ENCODE data around the gene CIAO3. TPM values are rescaled to one million over a fixed set of nuclear protein-coding genes. Genes with fewer than 3 reads are reported as not detected.

CIAO3 gene
- total and polyA plus RNA-seq, 3 donors from 2014 or later, result 28.9 to 59.0 (median 58.0) TPM

DNA sequence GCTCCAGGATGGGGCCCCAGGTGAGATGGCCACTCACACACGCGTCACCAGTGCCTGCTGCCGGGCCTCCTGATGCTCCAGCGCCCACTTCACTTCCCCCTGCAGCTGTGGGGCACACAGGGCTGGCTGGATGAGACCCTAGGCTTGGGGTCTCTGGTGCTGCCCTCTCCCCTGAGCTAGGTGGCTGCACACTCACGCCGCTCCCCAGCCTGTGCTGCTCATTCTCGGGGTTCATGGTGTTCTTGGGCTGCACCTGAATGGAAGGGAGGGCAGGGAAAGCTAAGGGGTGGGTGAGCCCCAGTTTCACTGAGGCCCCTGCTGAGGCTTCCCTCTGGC, 15.8 kb downstream of the CIAO3 start:
- TF ChIP-seq POLR2A (IDR thresholded peaks at IDR 0.05), result no peak
- TF ChIP-seq, protein P1, sequence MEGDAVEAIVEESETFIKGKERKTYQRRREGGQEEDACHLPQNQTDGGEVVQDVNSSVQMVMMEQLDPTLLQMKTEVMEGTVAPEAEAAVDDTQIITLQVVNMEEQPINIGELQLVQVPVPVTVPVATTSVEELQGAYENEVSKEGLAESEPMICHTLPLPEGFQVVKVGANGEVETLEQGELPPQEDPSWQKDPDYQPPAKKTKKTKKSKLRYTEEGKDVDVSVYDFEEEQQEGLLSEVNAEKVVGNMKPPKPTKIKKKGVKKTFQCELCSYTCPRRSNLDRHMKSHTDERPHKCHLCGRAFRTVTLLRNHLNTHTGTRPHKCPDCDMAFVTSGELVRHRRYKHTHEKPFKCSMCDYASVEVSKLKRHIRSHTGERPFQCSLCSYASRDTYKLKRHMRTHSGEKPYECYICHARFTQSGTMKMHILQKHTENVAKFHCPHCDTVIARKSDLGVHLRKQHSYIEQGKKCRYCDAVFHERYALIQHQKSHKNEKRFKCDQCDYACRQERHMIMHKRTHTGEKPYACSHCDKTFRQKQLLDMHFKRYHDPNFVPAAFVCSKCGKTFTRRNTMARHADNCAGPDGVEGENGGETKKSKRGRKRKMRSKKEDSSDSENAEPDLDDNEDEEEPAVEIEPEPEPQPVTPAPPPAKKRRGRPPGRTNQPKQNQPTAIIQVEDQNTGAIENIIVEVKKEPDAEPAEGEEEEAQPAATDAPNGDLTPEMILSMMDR (IDR thresholded peaks at IDR 0.05), result no peak
- intact Hi-C loops (cut with DNase I; ENCODE audit: low total_unique reads), result no loop called here
- H3K4me3 ChIP-seq, result no peak overlapping the region
- H3K27me3 ChIP-seq, result no peaks in the 10 kb centered on the region
- DNase-seq, result no peak
- H3K27ac ChIP-seq, result no peak overlapping the region
- WGBS, 2 donors, result 69% methylated on average over 3 of the region's 7 CpGs; no CpG with 5 or more reads in 1 of the 2 donors
- H3K36me3 ChIP-seq (ENCODE audit: low read depth, missing control alignments), result no peaks in the 10 kb centered on the region
- peaks cover 25% of the 10 kb centered on the region for H3K4me1 ChIP-seq
- no peaks in the 10 kb centered on the region for H3K9me3 ChIP-seq

DNA sequence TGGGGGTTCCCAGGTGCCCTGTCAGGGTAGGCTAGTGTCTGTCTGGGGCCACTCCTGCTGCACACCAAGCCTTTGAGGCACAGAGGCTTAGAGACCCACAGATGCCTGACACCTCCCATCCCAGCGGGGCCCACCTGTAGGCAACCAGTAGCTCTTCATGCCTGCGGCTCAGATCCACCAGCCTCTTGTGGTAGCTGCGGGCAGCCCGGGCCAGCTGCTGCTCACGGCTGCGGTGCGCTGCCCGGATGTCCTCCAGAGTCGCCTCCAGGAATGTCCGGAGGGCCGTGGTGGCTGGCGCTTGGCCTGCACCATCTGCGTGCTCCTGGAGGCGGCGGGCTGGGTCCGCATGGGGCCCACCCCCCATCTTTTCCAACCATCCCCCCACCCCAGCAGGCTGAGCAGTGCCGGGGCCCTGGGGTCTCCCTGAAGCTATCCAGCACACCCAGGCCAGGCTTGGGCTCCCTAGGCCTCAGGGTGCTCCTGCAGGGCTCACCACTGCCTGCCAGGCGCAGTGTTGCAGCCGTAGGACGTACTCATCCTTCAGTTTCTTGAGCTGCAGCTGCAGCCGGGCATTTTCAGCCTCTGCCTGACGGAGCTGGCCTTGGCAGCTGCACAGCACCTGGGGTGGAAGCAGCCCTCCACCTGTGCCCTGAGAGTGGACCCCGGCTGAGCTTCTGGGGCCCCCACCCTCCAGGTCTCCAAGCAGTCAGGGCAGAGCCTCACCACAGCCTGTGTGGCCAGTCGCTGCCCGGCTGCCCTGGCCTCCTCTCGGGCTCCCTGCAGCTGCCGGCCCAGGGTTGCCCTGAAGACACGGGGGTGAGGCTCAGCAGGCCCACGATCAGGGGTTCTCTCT, 16.4 kb downstream of the CIAO3 start:
- Histone ChIP-seq H3K4me1 (peaks cover 29% of the 10 kb centered on the region), H3K4me3 (no peak overlapping the region), H3K36me3 (ENCODE audit: low read depth, missing control alignments) (no peaks in the 10 kb centered on the region), H3K27ac (no peak overlapping the region), H3K9me3 (no peaks in the 10 kb centered on the region), H3K27me3 (no peaks in the 10 kb centered on the region)
- DNase-seq, result no peak
- TF ChIP-seq, protein P1 (IDR thresholded peaks at IDR 0.05), result no peak
- no peak for TF ChIP-seq POLR2A (IDR thresholded peaks at IDR 0.05)
- intact Hi-C loops (cut with DNase I; ENCODE audit: low total_unique reads), result no loop called here
- 72% methylated on average over 23 of the region's 29 CpGs; no CpG with 5 or more reads in 1 of the 2 donors for whole genome bisulfite sequencing, 2 donors

DNA sequence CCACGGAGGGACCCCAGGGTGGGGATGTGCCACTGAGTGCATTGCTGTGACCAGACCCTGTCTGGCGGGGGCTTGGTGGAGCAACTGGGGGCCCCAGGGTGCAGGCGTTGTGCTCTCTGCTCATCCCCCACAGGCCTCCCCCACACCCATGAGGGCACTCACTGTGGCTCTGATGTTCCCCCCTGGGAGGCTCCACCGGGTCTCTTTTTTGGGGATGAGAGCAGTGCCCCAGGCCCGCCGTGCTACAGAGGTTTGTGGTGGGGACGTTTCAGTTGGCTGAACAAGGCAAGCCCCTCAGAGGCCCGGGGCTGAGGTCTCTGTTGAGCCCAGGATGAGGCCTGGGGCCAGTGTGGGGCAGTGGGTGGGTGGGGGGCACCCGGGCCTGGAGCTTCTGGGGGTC, 17.1 kb downstream of the CIAO3 start:
- Histone ChIP-seq H3K4me1 (peaks cover 29% of the 10 kb centered on the region), H3K4me3 (no peak overlapping the region), H3K36me3 (ENCODE audit: low read depth, missing control alignments) (no peaks in the 10 kb centered on the region), H3K27me3 (no peaks in the 10 kb centered on the region), H3K27ac (no peak overlapping the region), H3K9me3 (no peaks in the 10 kb centered on the region)
- intact Hi-C loops (cut with DNase I; ENCODE audit: low total_unique reads), result no loop called here
- 73 to 89% methylated on average over 3 to 9 of the region's 9 CpGs for WGBS, 2 donors
- no peak for DNase-seq
- TF ChIP-seq, protein P1 (IDR thresholded peaks at IDR 0.05), result no peak
- no peak for TF ChIP-seq POLR2A (IDR thresholded peaks at IDR 0.05)

DNA sequence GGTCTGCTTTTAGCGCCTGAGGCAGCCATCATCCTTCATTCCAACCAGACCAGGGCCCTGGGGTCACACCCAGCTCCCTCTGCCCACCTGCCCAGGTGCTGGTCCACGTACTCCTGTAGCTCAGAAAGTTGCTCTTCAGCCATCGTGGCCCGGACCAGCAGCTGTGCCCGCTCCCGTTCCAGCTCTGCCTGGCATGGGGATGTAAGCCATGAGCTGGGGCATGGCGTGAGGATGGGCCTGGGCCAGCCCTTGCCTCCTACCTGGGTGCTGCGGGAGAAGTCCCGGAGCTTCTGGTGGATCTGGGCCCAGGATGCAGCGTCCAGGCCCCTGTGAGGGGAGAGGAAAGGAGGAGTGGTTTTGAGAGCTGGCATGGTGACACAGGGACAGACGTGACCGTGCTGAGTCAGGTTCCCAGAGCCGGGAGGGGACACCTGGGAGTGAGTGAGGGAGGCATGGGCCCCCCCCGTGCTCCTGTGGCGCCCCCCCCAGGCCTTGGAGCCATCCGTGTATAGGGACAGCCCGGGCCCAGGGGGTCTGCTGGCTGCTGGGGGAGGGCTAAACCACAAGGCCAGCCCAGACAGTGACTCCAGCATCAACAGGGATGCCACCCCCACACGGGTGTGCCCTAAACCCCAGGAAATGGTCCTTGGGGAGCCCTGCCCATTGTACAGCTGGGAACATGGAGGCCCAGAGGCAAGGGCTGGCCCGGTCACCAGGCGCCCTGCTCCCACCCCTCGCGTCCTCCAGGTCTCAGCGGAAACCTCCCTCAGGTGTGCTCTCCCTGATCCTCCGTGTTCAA, 17.8 kb downstream of the CIAO3 start:
- H3K9me3 ChIP-seq, result no peaks in the 10 kb centered on the region
- DNase-seq, result no peak
- peaks cover 27% of the 10 kb centered on the region for H3K4me1 ChIP-seq
- H3K27me3 ChIP-seq, result no peaks in the 10 kb centered on the region
- no peak overlapping the region for H3K4me3 ChIP-seq
- TF ChIP-seq, protein P1 (IDR thresholded peaks at IDR 0.05), result no peak
- no peak for TF ChIP-seq POLR2A (IDR thresholded peaks at IDR 0.05)
- intact Hi-C loops (cut with DNase I; ENCODE audit: low total_unique reads), result no loop called here
- H3K36me3 ChIP-seq (ENCODE audit: low read depth, missing control alignments), result no peaks in the 10 kb centered on the region
- no peak overlapping the region for H3K27ac ChIP-seq
- WGBS, 2 donors, result 87 to 96% methylated on average over 9 to 24 of the region's 24 CpGs

All from testis (tissue), 3 donors.